ENCODE data around the gene EML4. TPM values are rescaled to one million over a fixed set of nuclear protein-coding genes. Genes with fewer than 3 reads are reported as not detected.

Gene EML4
- total RNA-seq, 1 experiment from 2014 or later = 93.7 TPM

DNA sequence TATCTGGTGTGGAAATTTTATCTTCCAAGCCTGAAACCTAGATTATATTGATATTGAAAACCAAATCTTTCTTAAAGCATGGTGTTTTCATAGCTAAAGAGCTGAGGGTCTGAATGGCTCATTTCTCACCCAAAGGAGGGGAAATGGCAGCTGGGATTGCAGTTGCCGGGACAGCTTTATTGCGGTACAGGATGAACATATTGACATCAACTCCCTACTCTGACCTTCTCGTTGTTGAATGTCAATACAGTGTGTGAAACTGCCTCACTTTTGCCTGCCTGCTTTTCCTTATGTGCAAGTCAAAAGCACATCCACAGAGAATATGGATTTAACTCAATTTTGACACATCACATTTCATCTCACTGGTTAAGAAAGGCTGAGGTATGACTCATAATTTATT, 195.5 kb downstream of the EML4 start:
- CTCF ChIA-PET = no interaction called here
- no peak for DNase-seq (ENCODE audit: low spot score)
- BruUV-seq (replicated peaks) = no TSS peak
- Histone ChIP-seq H3K36me3 (ENCODE audit: insufficient read depth, low read length, poor library complexity, severe bottlenecking) (no peaks in the 10 kb centered on the region), H3K27me3 (replicated peaks; ENCODE audit: insufficient read depth, low read depth, low read length, poor library complexity) (no peaks in the 10 kb centered on the region), H3K9me3 (ENCODE audit: low read depth, low read length, poor library complexity, severe bottlenecking) (no peaks in the 10 kb centered on the region), H3K4me3 (ENCODE audit: low read depth, low read length, poor library complexity, severe bottlenecking) (no peak overlapping the region), H3K27ac (ENCODE audit: low read depth, low read length, poor library complexity, severe bottlenecking) (no peak overlapping the region), H3K4me1 (ENCODE audit: insufficient read depth, low read length, poor library complexity, severe bottlenecking) (peaks cover 12% of the 10 kb centered on the region)
- intact Hi-C loops (cut with micrococcal nuclease; ENCODE audit: unreplicated experiment) = no loop called here
- TF ChIP-seq EZH2 (IDR thresholded peaks at IDR 0.05; ENCODE audit: borderline replicate concordance, low read depth, low read length, poor library complexity, severe bottlenecking) = no peak
- TF ChIP-seq, protein P1, sequence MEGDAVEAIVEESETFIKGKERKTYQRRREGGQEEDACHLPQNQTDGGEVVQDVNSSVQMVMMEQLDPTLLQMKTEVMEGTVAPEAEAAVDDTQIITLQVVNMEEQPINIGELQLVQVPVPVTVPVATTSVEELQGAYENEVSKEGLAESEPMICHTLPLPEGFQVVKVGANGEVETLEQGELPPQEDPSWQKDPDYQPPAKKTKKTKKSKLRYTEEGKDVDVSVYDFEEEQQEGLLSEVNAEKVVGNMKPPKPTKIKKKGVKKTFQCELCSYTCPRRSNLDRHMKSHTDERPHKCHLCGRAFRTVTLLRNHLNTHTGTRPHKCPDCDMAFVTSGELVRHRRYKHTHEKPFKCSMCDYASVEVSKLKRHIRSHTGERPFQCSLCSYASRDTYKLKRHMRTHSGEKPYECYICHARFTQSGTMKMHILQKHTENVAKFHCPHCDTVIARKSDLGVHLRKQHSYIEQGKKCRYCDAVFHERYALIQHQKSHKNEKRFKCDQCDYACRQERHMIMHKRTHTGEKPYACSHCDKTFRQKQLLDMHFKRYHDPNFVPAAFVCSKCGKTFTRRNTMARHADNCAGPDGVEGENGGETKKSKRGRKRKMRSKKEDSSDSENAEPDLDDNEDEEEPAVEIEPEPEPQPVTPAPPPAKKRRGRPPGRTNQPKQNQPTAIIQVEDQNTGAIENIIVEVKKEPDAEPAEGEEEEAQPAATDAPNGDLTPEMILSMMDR (conservative IDR thresholded peaks at IDR 0.05; ENCODE audit: low read depth, low read length) = no peak
- POLR2A ChIA-PET (ENCODE audit: low non-redundant PET) = no interaction called here

DNA sequence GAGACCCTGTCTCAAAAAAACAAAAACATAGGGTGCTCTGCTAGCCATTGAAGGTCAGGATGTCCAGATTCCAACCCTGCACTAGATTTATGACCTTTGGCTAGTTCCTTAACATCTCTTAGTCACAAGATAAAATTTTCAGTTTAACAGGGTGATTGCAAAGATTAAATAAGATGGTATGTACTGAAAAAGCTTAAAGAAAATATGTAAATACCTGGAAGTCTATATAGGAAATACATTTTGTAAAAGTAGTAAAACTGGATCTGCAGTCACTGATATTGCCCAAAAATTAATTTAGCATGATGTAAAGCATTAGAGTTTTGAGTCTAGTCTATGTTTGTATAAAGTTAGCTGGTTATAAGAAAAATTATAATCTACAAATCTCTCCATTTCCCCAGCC, 197.3 kb downstream of the EML4 start:
- POLR2A ChIA-PET (ENCODE audit: low non-redundant PET) = no interaction called here

DNA sequence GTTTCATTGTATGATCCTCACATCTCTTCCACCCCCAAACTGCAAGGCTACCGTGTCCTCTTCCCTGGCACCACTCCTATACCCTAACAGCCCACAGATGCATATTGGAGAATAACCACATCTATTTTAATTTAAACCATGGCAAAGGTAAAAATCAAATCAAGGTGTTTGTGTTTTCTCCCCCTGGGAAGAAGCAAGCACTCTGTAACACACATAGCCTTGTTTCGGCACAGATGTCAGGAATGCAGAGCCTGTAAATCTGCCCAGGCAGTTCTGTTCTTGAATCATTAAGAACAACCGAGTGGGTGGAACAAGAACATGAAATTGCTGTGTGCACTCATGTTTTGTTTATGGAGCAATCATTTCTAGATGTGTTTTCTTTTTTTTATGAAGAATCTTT, 198.7 kb downstream of the EML4 start:
- intact Hi-C loops (cut with micrococcal nuclease; ENCODE audit: unreplicated experiment) = no loop called here

More for the DNA sequence above, 197.3 kb downstream of the EML4 start:
- TF ChIP-seq, protein P1 (conservative IDR thresholded peaks at IDR 0.05; ENCODE audit: low read depth, low read length) = no peak
- no peak for TF ChIP-seq EZH2 (IDR thresholded peaks at IDR 0.05; ENCODE audit: borderline replicate concordance, low read depth, low read length, poor library complexity, severe bottlenecking)
- intact Hi-C loops (cut with micrococcal nuclease; ENCODE audit: unreplicated experiment) = no loop called here
- Histone ChIP-seq H3K27ac (ENCODE audit: low read depth, low read length, poor library complexity, severe bottlenecking) (no peak overlapping the region), H3K4me1 (ENCODE audit: insufficient read depth, low read length, poor library complexity, severe bottlenecking) (peaks cover 15% of the 10 kb centered on the region), H3K27me3 (replicated peaks; ENCODE audit: insufficient read depth, low read depth, low read length, poor library complexity) (no peaks in the 10 kb centered on the region), H3K4me3 (ENCODE audit: low read depth, low read length, poor library complexity, severe bottlenecking) (no peak overlapping the region), H3K9me3 (ENCODE audit: low read depth, low read length, poor library complexity, severe bottlenecking) (no peaks in the 10 kb centered on the region), H3K36me3 (ENCODE audit: insufficient read depth, low read length, poor library complexity, severe bottlenecking) (no peaks in the 10 kb centered on the region)
- no peak for DNase-seq (ENCODE audit: low spot score)
- no TSS peak for BruUV-seq (replicated peaks)
- CTCF ChIA-PET = no interaction called here

More for the DNA sequence above, 198.7 kb downstream of the EML4 start:
- no peak for TF ChIP-seq EZH2 (IDR thresholded peaks at IDR 0.05; ENCODE audit: borderline replicate concordance, low read depth, low read length, poor library complexity, severe bottlenecking)
- TF ChIP-seq, protein P1 (conservative IDR thresholded peaks at IDR 0.05; ENCODE audit: low read depth, low read length) = no peak
- no peak for DNase-seq (ENCODE audit: low spot score)
- Histone ChIP-seq H3K27ac (ENCODE audit: low read depth, low read length, poor library complexity, severe bottlenecking) (no peak overlapping the region), H3K4me3 (ENCODE audit: low read depth, low read length, poor library complexity, severe bottlenecking) (no peak overlapping the region), H3K27me3 (replicated peaks; ENCODE audit: insufficient read depth, low read depth, low read length, poor library complexity) (no peaks in the 10 kb centered on the region), H3K4me1 (ENCODE audit: insufficient read depth, low read length, poor library complexity, severe bottlenecking) (peaks cover 23% of the 10 kb centered on the region), H3K36me3 (ENCODE audit: insufficient read depth, low read length, poor library complexity, severe bottlenecking) (no peaks in the 10 kb centered on the region), H3K9me3 (ENCODE audit: low read depth, low read length, poor library complexity, severe bottlenecking) (no peaks in the 10 kb centered on the region)
- ChIA-PET CTCF (no interaction called here), POLR2A (ENCODE audit: low non-redundant PET) (interaction anchor here (0.6 kb wide), 1 partner anchor 332 kb away, joined by 3 read pairs; no protein-coding TSS in a partner anchor)
- BruUV-seq (replicated peaks) = no TSS peak

Data from A673 (cell line).